Suprapubic skin (tissue), 4 donors: ENCODE data around the gene TFF1.

Experiments
- CTCF ChIP-seq, 2 donors: fragments of 200-600 bp in 1 of 2; fragments of 450-650 bp in 1 of 2; sonication (generic) in 1 of 2; IDR thresholded peaks; one replicate each; pipeline ENCODE4 v1.5.1; 2016 to 2019; ENCODE audit warnings: antibody characterized with exemption in 2 of 2, mild to moderate bottlenecking in 1 of 2, moderate library complexity in 1 of 2
- EP300 ChIP-seq: sonication (generic); formaldehyde crosslinking; IDR thresholded peaks from one replicate; pipeline ENCODE4 v1.6.1; 2017; ENCODE audit warnings: antibody characterized with exemption
- POLR2A ChIP-seq, 2 donors: fragments of 450-650 bp; IDR thresholded peaks; one replicate each; pipeline ENCODE4 v1.6.1; 2017; ENCODE audit warnings: antibody characterized with exemption in 2 of 2, mild to moderate bottlenecking in 2 of 2, moderate library complexity in 2 of 2
- POLR2AphosphoS5 ChIP-seq, 3 donors: sonication (generic); formaldehyde crosslinking; IDR thresholded peaks; one replicate each; pipeline ENCODE4 v1.6.1; 2017; ENCODE audit warnings: antibody characterized with exemption in 3 of 3

DNA sequence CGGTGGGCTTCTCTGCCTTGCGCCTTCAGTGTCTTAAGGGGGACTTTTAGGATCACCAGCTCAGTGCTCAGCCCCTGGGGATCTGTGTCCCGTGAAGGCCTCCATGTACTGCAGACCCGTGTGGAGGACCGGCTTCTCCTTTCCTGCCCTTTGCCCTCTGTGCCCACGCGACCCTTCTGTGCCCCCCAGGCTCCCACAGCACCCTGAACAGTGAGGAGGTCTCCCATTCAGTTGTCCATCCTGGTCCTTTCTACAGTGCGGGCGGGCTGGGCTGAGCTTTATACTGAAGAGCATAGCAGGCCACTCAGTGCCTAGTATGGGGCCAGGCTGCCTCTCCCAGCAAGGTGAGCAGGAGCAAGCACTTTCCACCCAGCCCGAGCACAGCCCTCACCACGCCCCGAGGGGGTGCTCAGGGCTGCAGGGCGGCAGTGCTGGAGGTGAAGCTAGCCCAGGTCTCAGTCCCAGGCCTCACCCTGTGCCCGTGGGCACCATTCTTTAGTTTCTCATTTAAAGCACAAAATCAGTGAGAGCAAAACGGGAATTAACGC lies 7.6 kb upstream of the TFF1 start:
- no peak for TF ChIP-seq EP300
- TF ChIP-seq CTCF (IDR thresholded peaks at IDR 0.05): no peak
- TF ChIP-seq POLR2A (IDR thresholded peaks at IDR 0.05): no peak
- no peak for TF ChIP-seq POLR2AphosphoS5 (IDR thresholded peaks at IDR 0.05)
